Lung (tissue), 12 donors: ENCODE measurements around the gene DECR2. TPM values are rescaled to one million over a fixed set of nuclear protein-coding genes. Genes with fewer than 3 reads are reported as not detected.

Experiments used
- ATAC-seq: fragments of 200-7000 bp; cut with Tn5 transposase; one replicate; pipeline ENCODE4 v1.9.1; 2020; ENCODE audit warnings: moderate number of reproducible peaks; ENCODE audit not compliant: insufficient read depth, low FRiP score
- DNase-seq, 3 donors: peaks; one replicate each; pipeline ENCODE4 v3.0.0-alpha.2; 2013 to 2017
- H3K27ac ChIP-seq, 2 donors: one replicate each; pipeline ENCODE4 v1.5.1; 2013; ENCODE audit warnings: mild to moderate bottlenecking in 2 of 2, moderate library complexity in 2 of 2, control low read depth in 1 of 2, inconsistent platforms in 1 of 2, low read depth in 1 of 2, low read length in 1 of 2
- H3K27me3 ChIP-seq, 3 donors: one replicate each; pipeline ENCODE4 v1.5.1; 2013; ENCODE audit warnings: low read length in 2 of 3; ENCODE audit not compliant: control insufficient read depth in 3 of 3, insufficient read depth in 3 of 3
- H3K36me3 ChIP-seq, 4 donors: one replicate each; pipeline ENCODE4 v1.5.1; 2013; ENCODE audit warnings: low read length in 4 of 4, mild to moderate bottlenecking in 1 of 4, moderate library complexity in 1 of 4; ENCODE audit not compliant: control insufficient read depth in 4 of 4, insufficient read depth in 4 of 4
- H3K4me1 ChIP-seq, 5 donors: one replicate each; pipeline ENCODE4 v1.5.1; 2013; ENCODE audit warnings: low read length in 5 of 5, mild to moderate bottlenecking in 2 of 5, moderate library complexity in 1 of 5; ENCODE audit not compliant: control insufficient read depth in 5 of 5, insufficient read depth in 5 of 5
- H3K4me3 ChIP-seq: one replicate; pipeline ENCODE4 v1.5.1; 2013; ENCODE audit warnings: mild to moderate bottlenecking, control low read depth, moderate library complexity
- H3K9ac ChIP-seq, 2 donors: one replicate each; pipeline ENCODE4 v1.5.1; 2013; ENCODE audit warnings: low read length in 2 of 2, control low read depth in 1 of 2; ENCODE audit not compliant: insufficient read depth in 1 of 2
- H3K9me3 ChIP-seq, 4 donors: one replicate each; pipeline ENCODE4 v1.5.1; 2013; ENCODE audit warnings: low read length in 3 of 4, mild to moderate bottlenecking in 1 of 4, moderate library complexity in 1 of 4; ENCODE audit not compliant: control insufficient read depth in 4 of 4, insufficient read depth in 3 of 4
- WGBS, 2 donors: extraction: QIAGEN DNeasy Blood & Tissue Kit; methylation state at CpG; one replicate each; pipeline ENCODE4 v1.1.7; 2013; 5-methylcytosine and 5-hydroxymethylcytosine counted together
- polyA plus RNA-seq, 2 donors: library from polyadenylated mRNA; stranded (reverse); fragments of 200-250 nt; gene quantifications; one replicate each; pipeline ENCODE4 v1.2.1, GENCODE V29; 2013
- total RNA-seq, 2 donors: library from RNA; depleted of rRNA in 1 of 2; stranded (reverse); fragments of >200 nt in 1 of 2; gene quantifications; one replicate each; pipeline ENCODE4 v1.2.1, GENCODE V29; 2014 to 2021
- TF ChIP-seq, protein P1 (sequence below): IDR thresholded peaks from 2 replicates; pipeline ENCODE4 v1.5.1; 2012; ENCODE audit warnings: mild to moderate bottlenecking; ENCODE audit errors: control extremely low read depth, extremely low read depth
- donor health status: control.
- donor health status: control.
- donor health status: Bipolar disorder and iron deficiency.
- donor health status: healthy.
- donor health status: DM: yes; HTN: yes; CAD: no.

DECR2 gene
- total and polyA plus RNA-seq, 4 donors, result 5.2 to 18.3 (median 15.7) TPM

DNA sequence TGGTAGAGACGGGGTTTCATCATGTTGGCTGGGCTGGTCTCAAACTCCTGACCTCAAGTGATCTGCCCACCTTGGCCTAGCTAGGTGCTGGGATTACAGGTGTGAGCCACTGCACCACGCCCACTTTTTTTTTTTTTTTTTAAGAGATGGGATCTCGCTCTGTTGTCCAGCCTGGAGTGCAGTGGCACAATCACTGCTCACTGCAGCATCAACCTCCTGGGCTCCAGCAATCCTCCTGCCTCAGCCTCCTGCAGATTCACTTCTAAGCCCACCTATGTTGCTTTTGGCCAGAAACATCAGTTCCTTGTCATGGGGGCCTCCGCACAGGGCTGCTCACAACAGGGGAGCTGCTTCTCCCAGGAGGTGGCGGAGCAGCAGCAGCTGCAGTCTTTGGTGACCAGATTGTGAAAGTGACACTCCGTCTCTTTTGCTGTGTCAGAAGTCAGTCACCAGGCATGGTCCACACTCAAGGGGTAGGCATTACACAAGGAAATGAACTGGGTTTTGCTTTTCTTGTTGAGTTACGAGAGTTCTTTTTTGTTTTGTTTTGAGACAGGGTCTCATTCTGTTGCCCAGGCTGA is 9.1 kb upstream of the DECR2 start:
- DNase-seq (no peak), ATAC-seq (no peak)
- H3K4me3 ChIP-seq, result no peak overlapping the region
- H3K9ac ChIP-seq, result no peak overlapping the region
- H3K27ac ChIP-seq, result no peak overlapping the region
- H3K9me3 ChIP-seq, result no peaks in the 10 kb centered on the region
- no peaks in the 10 kb centered on the region for H3K36me3 ChIP-seq
- TF ChIP-seq, protein P1, sequence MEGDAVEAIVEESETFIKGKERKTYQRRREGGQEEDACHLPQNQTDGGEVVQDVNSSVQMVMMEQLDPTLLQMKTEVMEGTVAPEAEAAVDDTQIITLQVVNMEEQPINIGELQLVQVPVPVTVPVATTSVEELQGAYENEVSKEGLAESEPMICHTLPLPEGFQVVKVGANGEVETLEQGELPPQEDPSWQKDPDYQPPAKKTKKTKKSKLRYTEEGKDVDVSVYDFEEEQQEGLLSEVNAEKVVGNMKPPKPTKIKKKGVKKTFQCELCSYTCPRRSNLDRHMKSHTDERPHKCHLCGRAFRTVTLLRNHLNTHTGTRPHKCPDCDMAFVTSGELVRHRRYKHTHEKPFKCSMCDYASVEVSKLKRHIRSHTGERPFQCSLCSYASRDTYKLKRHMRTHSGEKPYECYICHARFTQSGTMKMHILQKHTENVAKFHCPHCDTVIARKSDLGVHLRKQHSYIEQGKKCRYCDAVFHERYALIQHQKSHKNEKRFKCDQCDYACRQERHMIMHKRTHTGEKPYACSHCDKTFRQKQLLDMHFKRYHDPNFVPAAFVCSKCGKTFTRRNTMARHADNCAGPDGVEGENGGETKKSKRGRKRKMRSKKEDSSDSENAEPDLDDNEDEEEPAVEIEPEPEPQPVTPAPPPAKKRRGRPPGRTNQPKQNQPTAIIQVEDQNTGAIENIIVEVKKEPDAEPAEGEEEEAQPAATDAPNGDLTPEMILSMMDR, result no peak
- peaks cover 0 to 11% (median 2%) of the 10 kb centered on the region in 5 donors for H3K4me1 ChIP-seq
- no peaks in the 10 kb centered on the region for H3K27me3 ChIP-seq
- 57 to 85% methylated on average over 7 of the region's 7 CpGs for WGBS, 2 donors

- whole genome bisulfite sequencing, 2 donors, result 25 to 31% methylated on average over 3 of the region's 3 CpGs
- no peaks in the 10 kb centered on the region for H3K9me3 ChIP-seq
- H3K4me3 ChIP-seq, result no peak overlapping the region
- H3K9ac ChIP-seq, result no peak overlapping the region
- no peaks in the 10 kb centered on the region for H3K27me3 ChIP-seq
- H3K36me3 ChIP-seq, result peaks cover 0 to 8% (median 0%) of the 10 kb centered on the region in 4 donors
- TF ChIP-seq, protein P1, result no peak
- no peak for ATAC-seq
- peaks cover 0 to 17% (median 0%) of the 10 kb centered on the region in 5 donors for H3K4me1 ChIP-seq
- H3K27ac ChIP-seq, result no peak overlapping the region
- DNase-seq, result no peak
Measured at GRCh38 chr16:396199-396598, 5.5 kb upstream of the DECR2 start.

DNA sequence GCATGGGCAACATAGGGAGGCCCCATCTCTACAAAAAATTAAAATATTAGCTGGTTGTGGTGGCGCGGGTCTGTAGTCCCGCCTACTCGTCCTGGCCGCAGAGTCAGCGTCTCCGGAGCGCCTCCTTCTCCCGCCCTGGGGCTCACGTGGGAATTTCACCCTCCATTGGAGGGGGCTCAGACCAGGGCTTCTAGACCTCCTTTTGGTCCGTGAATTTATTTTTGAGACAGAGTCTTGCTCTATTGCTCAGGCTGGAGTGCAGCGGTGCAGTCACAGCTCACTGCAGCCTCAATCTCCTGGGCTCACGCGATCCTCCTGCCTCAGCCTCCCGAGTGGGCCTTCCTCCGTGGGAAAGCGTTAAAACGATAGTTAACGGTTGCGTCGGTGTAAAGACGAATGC is 5.1 kb upstream of the DECR2 start:
- WGBS, 2 donors, result 1 to 3% methylated on average over 22 of the region's 22 CpGs
- peak; percentile 82 to 84 (median 82) for DNase-seq
- peak overlapping the region in 1 of 2 donors; percentile 50 for H3K9ac ChIP-seq
- H3K4me3 ChIP-seq, result peak overlapping the region; percentile 10
- H3K36me3 ChIP-seq, result peaks cover 0 to 8% (median 0%) of the 10 kb centered on the region in 4 donors
- H3K4me1 ChIP-seq, result peaks cover 0 to 17% (median 0%) of the 10 kb centered on the region in 5 donors
- H3K9me3 ChIP-seq, result no peaks in the 10 kb centered on the region
- peak overlapping the region in 1 of 2 donors; percentile 40 for H3K27ac ChIP-seq
- TF ChIP-seq, protein P1, result no peak
- no peaks in the 10 kb centered on the region for H3K27me3 ChIP-seq
- no peak for ATAC-seq
